ENCODE measurements around the gene ZC3H15.
A peak's percentile ranks its signal among the peaks of the same experiment; 100 is the strongest.
"Not testable (repeated sequence)": the region's sequence is repeated elsewhere in the genome, so short reads cannot be mapped to it uniquely, and the experiment has no call there.

ZC3H15 gene

GRCh38 chr2:186497928-186498327 lies 11.9 kb downstream of the ZC3H15 start:
- DNase-seq = no peak

- DNase-seq = no peak
Observed at GRCh38 chr2:186498834-186499233, 12.8 kb downstream of the ZC3H15 start.

GRCh38 chr2:186503827-186504606 lies 18.0 kb downstream of the ZC3H15 start:
- DNase-seq = peak in 1 of 2 donors; percentile 30

GRCh38 chr2:186508263-186508662 lies 22.2 kb downstream of the ZC3H15 start:
- DNase-seq = no peak

- DNase-seq = no peak
Observed at GRCh38 chr2:186515376-186515775, 29.3 kb downstream of the ZC3H15 start.

- DNase-seq = no peak
Observed at GRCh38 chr2:186516396-186516795, 30.3 kb downstream of the ZC3H15 start.

GRCh38 chr2:186517090-186517489 lies 31.0 kb downstream of the ZC3H15 start:
- DNase-seq = no peak

GRCh38 chr2:186518291-186518690 lies 32.2 kb downstream of the ZC3H15 start:
- no peak for DNase-seq

- no peak for DNase-seq
Observed at GRCh38 chr2:186518945-186519344, 32.9 kb downstream of the ZC3H15 start.

GRCh38 chr2:186521570-186522153 lies 35.6 kb downstream of the ZC3H15 start:
- not testable (repeated sequence) for DNase-seq

- DNase-seq = no peak
Observed at GRCh38 chr2:186522450-186522849, 36.4 kb downstream of the ZC3H15 start.

GRCh38 chr2:186523791-186524190 lies 37.7 kb downstream of the ZC3H15 start:
- DNase-seq = no peak

- DNase-seq = no peak
Observed at GRCh38 chr2:186526281-186526680, 40.2 kb downstream of the ZC3H15 start.

GRCh38 chr2:186530314-186530713 lies 44.3 kb downstream of the ZC3H15 start:
- DNase-seq = no peak

- DNase-seq = no peak
Observed at GRCh38 chr2:186531257-186531775, 45.3 kb downstream of the ZC3H15 start.

- no peak for DNase-seq
Observed at GRCh38 chr2:186532891-186533290, 46.8 kb downstream of the ZC3H15 start.

- DNase-seq = no peak
Observed at GRCh38 chr2:186533717-186534116, 47.7 kb downstream of the ZC3H15 start.

- DNase-seq = no peak
Observed at GRCh38 chr2:186534406-186534805, 48.3 kb downstream of the ZC3H15 start.

- no peak for DNase-seq
Observed at GRCh38 chr2:186535861-186536260, 49.8 kb downstream of the ZC3H15 start.

GRCh38 chr2:186537019-186537418 lies 51.0 kb downstream of the ZC3H15 start:
- DNase-seq = no peak

GRCh38 chr2:186540941-186541340 lies 54.9 kb downstream of the ZC3H15 start:
- DNase-seq = no peak

GRCh38 chr2:186542002-186542401 lies 55.9 kb downstream of the ZC3H15 start:
- no peak for DNase-seq

GRCh38 chr2:186543561-186544131 lies 57.6 kb downstream of the ZC3H15 start:
- no peak for DNase-seq

- DNase-seq = no peak
Observed at GRCh38 chr2:186544255-186544675, 58.2 kb downstream of the ZC3H15 start.
